HG03196 (cell line): ENCODE measurements around the gene PGRMC1.
A peak's percentile ranks its signal among the peaks of the same experiment; 100 is the strongest.
"Not testable (repeated sequence)": the region's sequence is repeated elsewhere in the genome, so short reads cannot be mapped to it uniquely, and the experiment has no call there.

Experiments used
- ATAC-seq: cut with Tn5 transposase; IDR thresholded peaks from one replicate; pipeline ENCODE4 v1.9.1; 2021; ENCODE audit not compliant: unreplicated experiment

Gene PGRMC1

DNA sequence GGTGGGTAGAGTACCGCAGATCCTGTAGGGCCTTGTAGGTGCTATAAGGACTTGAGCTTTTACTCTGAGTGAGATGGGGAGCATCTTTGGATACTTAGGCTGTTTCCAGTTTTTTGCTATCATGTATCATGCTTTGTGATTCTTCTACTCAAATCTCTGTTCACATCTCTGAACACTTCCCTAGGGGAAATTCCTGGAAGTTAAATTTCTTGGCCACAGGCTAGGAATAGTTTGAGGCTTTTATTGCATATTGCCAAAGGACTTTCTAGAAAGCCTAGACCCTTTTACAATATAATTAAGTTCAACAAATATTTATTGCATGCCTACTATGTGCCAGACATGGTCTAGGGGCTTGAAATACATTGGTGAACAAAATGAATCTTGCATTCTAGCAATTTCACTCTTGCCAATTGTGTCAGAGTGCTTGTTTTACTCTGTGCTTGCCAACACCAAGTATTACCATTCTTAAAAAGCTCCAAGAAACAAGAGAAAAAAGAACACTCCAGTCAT, 4.1 kb upstream of the PGRMC1 start:
- ATAC-seq, result no peak

DNA sequence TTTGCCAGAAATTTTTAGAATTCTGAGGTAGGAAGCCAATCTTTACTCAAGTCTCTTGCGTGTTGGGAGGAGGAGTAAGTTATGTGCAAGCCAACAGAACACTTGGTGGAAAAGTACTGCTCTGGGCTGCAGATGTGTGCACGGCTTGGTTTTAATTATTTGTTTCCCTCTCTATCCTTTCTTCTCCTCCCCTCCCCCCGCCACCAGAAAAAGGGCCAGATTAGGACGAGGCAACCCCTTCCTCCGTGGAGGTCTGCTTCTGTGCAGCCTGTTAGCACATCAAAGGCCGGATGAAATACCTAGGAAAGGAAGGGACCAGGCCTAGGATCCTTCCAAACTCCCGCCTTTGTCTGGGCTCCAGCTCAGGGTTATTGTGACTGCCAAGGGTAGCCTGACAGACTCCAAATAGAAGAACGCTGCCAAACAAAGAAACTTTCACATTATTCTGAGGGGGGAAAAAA, 1.0 kb upstream of the PGRMC1 start:
- ATAC-seq, result no peak

DNA sequence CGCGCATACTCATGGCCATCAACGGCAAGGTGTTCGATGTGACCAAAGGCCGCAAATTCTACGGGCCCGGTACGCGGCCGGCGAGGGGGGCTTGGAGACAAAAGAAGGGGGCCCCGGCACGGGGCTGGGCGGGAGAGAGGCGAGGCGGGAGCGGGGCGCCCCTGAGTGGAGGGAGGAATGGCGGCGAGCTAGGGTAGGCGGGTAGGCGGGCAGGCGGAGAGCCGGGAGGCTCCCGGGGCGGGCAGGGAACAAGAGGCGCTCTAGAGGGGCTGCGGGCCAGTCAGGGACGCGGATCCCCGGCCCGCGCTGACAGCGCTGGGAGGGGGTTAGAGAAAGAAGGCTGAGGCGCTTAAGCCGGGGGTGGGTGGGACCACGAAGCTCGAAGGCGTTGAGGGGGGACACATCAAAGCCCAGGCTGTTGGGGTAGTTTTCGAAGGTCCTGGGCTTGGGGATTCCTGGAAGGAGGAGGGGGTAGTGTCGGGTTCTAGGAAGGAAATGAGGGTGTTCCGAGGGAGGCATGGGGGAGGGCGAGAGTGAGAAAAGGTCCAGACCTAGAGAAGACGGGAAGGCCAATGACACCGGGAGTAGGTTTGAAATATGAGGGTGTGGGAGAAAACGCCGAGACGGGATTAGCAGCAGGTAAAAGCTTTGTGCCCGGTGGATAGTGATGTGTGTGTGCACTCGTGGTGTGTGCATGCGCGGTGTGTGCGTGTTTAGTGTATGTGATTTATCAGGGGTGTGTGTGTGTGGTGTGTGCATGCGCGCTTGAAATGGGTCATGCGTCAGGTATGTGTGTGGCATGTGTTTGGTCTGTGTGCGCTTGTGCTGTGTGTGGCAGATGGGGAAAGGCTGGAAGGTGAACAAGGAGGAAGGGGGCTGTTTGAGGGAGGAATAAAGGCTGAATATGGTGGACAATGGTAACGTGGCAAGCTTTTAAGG, 807 bp downstream of the PGRMC1 start:
- ATAC-seq, result peak; percentile 18

DNA sequence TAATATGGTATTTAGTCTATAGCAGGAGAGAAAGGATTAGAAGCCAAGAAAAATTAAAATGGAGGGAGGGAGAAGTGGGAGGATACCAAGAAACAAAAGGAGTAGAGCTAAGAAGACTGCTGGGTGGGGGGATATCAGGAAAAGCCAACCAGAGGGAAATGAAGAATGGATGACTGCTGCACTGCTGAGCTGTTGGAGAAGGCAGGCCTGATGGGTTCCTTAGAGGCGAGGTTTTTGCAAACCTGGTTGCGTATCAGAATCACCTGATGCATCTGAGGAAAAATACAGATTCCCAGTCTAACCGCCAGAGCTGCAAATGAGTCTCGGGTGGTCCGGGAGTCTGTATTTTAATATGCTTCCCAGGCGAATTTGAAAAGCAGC, 1.5 kb downstream of the PGRMC1 start:
- ATAC-seq, result no peak

DNA sequence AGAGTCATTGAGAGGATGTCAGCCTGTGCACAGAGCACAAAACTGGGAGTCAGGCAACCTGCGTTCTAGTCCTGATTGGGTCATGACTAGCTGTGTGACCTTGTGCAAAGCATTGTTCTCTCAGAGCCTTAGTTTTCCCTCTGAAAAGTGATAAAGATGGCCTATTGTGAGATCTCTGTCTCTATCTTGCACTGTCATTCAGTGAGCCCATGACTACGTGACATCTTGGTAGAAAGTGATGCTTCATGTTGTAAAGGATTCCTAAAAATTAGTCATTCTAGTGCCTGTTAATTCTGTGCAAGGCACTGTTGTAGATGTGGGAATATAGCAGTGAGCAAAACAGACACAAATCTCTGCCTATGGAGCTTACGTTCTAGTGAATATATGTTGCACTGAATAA, 2.5 kb downstream of the PGRMC1 start:
- ATAC-seq, result no peak

DNA sequence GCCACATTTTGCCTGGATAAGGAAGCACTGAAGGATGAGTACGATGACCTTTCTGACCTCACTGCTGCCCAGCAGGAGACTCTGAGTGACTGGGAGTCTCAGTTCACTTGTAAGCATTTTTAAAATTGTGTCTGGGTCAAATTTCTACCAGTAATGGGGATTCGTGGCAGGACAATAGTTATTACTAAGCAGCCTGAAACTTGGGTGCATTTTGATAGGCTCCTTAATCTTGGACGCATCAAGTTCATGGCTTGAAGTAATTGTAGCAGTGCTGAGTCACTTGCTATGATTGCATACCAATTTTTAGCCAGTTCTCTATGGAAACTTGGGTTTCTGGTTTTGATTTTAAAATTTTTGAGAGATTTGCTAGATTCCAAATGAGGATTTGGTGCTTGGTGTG, 4.3 kb downstream of the PGRMC1 start:
- ATAC-seq, result no peak

DNA sequence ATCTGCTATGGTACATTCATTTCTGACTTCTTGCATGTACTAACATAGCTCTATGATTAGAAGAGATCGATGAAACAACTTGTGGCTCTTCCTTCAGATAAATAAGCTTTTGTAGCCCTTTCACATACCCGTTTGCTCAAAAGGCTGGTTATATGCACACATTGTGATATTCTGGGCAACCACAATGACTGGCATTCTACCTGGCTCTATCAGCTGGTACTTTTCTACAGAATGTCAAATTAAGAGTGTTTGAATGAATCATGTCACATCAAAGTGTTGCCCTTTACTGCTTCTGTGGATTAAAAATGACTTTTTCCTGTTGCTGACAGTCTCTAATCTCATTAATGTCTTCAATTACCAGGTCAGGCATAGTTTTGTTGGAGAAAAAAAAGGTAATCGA, 11.6 kb downstream of the PGRMC1 start:
- ATAC-seq, result no peak

DNA sequence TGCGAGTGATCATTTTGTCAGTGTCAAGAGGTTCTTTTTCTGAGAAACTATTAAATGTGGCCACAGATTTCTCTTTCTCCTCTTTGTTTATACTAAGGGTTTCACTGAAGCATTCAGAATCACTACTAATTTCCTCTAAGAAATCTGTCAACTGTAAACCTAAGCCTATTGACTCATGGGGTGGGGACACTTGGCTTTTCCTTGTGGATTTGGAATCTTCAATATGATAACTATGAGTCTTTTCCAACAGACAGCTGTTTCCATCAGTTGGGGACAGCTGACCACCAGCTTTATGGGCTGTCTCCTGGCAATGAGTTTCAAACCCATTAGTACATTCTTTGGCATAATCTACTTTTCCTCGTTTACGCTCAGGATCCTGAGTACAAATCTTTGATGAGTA, 13.8 kb downstream of the PGRMC1 start:
- ATAC-seq, result no peak

DNA sequence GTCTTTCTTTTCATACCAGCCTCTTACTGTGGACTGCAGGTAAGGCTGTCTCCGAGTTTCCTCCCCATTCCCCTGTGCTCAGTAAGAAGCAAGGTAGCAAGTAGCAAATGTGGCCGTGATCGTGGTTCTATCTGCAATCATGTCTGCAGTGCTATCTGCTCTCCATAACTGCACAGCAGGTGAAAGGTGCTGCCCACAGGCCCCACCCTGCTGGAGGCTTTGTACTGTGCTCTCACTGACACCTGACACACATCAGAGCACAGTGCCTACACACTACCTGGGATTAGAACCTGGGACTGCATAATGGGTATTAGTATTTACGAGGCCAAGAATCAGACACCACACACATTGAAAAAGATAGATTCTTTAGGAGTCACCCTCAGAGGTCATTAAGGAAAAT, 15.3 kb downstream of the PGRMC1 start:
- ATAC-seq, result no peak

DNA sequence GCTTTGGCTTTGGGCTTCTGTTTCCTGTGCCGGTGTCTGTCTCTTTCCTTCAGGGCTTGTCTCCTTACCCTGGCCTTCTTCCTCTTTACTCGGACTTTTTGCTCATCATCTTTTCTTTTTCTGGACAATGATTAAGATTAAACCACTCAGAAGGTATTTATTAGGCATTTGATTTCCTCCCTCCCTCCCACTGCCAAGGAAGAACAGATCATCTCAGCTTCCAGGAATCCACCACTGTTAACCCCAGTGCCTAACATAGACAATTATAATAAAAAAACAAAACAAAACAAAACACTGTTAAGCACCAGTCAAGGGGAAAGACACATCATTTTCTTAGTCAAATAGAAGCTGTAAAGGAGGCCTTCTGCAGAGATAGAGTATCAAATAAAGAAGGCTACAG, 16.6 kb downstream of the PGRMC1 start:
- no peak for ATAC-seq

DNA sequence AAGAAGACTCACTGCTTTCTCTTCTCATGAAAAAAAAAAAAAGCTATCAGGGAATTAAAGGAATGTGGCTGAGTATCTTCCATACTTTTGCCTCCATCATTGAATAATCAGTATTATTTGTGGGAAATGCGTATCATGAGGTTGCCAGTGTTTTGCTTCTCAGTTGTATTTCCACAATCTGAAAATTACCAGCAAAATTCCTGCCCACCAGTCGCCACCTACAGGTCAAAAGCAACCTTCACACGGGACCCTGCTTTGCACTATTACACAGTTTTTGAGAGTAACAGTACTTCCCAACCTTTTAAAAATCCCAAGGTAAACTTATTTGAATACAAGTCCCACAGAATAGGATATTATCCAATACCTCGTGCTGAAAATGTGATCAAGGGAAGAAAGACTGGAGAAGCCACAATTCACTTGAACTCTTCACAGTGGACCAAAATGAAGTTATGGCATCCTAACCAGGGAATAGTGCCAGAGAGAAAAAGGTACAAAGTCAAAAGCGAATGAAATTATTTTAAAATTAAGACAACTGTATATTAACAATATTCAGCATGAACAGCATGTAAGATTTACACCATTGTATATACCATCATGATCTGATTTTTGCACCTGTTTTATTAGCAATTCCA, 30.4 kb downstream of the PGRMC1 start:
- ATAC-seq, result no peak

DNA sequence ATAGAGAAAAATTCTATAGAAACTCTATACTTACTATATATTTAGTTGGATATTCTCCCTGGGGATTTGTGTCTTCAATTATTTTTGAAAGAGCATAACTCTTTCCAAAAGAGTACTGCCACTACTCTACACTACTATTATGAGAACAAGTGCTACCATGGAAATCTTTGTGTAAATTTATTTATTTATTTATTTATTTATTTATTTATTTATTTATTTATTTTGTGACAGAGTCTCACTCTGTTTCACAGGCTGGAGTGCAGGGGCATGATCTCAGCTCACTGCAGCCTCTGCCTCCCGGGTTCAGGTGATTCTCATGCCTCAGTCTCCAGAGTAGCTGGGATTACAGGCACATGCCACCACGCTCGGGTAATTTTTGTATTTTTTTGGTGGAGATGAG, 31.0 kb downstream of the PGRMC1 start:
- ATAC-seq, result not testable (repeated sequence)

DNA sequence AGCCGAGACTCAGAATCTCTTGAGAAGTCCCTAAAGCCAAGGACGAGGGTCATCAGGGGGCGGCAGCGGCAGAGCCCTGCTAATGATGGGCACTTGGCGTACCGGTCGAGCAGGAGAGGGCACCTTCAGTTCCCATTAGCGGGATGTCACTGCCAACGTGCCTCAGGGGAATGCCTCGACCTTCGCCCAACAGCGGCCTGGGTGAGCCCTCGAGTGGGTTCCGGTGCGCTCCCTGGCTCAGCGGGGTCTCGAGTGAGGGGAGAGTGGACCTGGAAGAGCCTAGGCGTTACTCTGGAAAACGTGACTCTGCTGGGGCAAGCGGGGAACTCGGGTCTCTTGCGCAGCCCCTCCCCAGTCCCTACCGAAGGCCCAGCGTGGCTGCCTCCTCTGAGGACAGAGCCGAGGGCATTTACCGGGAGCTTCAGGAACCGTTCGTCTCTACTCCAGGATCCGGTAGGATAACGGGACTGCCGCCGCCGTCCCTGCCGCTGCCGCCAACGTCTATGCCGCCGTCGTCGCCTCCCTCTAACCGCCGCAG, 36.9 kb downstream of the PGRMC1 start:
- ATAC-seq, result no peak

DNA sequence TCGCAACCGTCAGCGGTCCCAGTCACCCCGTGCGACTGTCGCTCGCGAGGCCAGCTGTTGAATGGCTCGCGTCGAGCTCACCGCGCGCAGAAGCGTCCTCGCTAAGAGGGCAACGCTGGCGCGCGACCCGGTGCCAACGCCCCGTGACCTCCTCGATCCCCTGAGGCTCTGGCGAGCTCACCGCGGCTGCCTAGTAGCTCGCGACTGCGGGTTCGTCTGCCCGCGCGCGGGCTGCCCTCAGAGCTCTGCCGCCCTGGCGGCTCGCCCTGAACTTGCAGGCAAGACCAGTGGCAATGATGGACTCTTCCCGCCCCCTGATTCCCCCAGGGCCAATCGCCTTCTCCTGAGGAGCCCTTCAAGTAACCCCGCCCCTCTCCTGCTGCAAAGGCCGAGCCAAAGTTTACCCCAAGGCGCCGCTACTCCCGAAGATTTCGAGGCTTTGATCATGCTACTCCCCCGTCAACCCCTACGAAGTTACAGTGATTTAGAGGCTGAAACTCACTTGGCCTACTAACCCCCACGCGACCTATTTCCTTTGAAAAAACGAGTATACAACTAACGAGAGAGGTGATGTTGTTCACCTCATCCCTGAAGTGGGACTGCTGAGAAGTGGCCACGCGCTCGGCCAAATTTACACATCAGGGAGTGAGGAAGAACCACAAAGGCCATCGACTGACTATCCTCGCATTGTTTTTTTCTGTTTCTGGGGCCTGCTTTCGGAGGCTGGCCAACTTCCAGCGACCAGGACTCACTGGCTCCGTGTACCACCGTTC, 37.5 kb downstream of the PGRMC1 start:
- ATAC-seq, result no peak

DNA sequence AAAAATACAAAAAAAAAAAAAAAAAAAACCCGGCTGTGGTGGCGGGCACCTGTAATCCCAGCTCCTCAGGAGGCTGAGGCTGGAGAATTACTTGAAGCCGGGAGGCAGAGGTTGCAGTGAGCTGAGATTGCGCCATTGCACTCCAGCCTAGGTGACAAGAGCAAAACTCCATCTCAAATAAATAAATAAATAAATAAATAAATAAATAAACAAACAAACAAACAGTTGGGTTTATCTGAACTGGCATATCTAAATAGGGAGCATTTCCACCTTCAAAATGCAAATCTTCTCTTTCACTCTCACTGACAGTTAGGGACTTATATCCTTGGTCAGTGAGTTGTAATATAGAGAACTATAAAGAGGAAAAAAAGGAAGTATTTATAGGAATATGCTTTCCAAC, 46.3 kb downstream of the PGRMC1 start:
- ATAC-seq, result not testable (repeated sequence)

DNA sequence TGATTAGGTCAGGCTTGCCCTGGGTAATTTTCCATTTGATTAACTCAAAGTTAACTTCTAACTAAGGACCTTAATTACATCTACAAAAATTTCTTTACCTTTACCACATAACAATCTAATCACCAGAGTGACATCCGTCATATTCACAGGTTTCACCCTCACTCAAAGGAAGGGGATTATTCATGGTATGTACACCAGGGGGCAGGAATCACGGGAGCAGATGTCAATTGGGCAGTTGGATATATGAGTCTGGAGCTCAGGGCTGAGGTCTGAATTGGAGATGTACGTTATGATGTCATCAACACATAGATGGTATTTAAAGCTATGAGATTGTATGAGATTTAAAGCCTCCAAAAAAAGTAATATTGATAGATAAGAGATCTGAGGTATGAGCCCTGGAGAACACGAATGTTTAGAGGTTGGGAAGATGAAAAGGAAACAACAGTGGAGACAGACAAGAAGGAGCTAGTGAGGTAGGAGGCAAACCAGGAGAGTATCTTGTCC, 52.9 kb downstream of the PGRMC1 start:
- ATAC-seq, result no peak

DNA sequence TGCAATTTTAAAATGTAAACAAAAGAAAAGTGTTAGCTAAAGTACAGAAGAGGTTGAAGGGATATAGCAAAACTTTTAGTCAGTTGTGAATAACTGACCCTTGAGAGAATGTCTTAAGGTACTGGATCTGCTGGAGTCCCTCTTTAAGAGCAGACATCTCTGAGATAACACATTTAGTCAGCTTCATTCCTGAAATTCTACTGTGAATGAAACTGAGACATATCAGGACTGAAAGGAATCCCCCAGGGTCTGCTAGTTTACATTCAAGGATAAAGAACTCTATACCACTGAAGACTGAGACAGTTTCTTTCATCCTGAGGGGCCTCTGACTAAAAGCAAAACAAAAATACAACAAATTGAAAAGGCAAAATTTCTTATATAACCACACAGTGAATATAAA, 54.4 kb downstream of the PGRMC1 start:
- no peak for ATAC-seq

DNA sequence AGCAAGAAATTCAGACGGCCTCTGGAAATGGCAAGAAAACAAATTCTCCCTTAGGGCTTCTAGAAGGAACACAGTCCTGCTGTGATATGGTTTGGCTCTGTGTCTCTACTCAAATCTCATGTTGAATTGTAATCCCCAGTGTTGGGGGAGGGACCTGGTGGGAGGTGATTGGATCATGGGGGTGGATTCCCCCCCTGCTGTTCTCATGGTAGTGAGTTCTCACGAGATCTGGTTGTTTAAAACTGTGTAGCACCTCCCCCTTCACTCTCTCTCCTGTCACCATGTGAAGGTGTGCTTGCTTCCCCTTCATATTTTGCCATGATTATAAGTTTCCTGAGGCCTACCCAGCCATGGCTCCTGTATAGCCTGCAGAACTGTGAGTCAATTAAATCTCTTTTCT, 55.2 kb downstream of the PGRMC1 start:
- not testable (repeated sequence) for ATAC-seq

DNA sequence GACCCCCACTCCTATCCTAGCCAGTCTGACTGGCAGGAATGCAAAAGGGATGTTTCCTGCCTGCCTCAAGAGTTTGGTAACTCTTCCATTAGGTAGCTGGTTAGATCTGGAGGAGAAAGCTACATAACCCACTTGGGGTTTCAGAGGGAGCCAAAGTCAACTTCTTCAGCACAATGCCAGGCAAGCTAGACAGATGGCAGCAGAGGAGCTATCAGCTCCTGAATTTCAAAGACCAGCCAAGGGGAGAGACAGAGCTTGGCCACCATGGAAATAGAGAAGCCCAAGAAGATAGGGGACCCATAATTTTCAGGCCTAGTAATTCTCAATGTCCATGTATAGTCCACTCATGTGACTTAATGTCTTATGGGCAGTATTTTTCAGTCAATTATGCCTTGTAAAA, 56.4 kb downstream of the PGRMC1 start:
- ATAC-seq, result no peak
